Mesendoderm (in vitro differentiated cells): ENCODE results near the gene ZNF845.

ENCODE experiments used
- DNase-seq: peaks from one replicate; pipeline ENCODE4 v3.0.0; 2013
- H2AK5ac ChIP-seq: 2 replicates; pipeline ENCODE4 v1.6.1; 2013; ENCODE audit warnings: low read length, inconsistent platforms
- H2BK120ac ChIP-seq: 2 replicates; pipeline ENCODE4 v1.6.1; 2013; ENCODE audit warnings: low read depth, mild to moderate bottlenecking, low read length, moderate library complexity, mixed read lengths
- H2BK15ac ChIP-seq: replicated peaks from 2 replicates; pipeline ENCODE4 v1.6.1; 2013; ENCODE audit warnings: low read depth, mild to moderate bottlenecking, moderate library complexity
- H2BK5ac ChIP-seq: 2 replicates; pipeline ENCODE4 v1.6.1; 2013; ENCODE audit warnings: low read length, inconsistent platforms
- H3K18ac ChIP-seq: 2 replicates; pipeline ENCODE4 v1.6.1; 2013; ENCODE audit warnings: mild to moderate bottlenecking, low read length, mixed read lengths
- H3K23ac ChIP-seq: one replicate; pipeline ENCODE4 v1.6.1; 2013; ENCODE audit warnings: low read length
- H3K27ac ChIP-seq: 2 replicates; pipeline ENCODE4 v1.5.1; 2013; ENCODE audit warnings: low read depth, mild to moderate bottlenecking, inconsistent platforms, low read length, moderate library complexity
- H3K27me3 ChIP-seq: 2 replicates; pipeline ENCODE4 v1.6.1; 2013; ENCODE audit warnings: low read length, control low read depth, mild to moderate bottlenecking, inconsistent platforms; ENCODE audit not compliant: insufficient read depth, poor library complexity
- H3K36me3 ChIP-seq: 2 replicates; pipeline ENCODE4 v1.6.1; 2013; ENCODE audit warnings: low read length, inconsistent platforms; ENCODE audit not compliant: control insufficient read depth, insufficient read depth
- H3K4ac ChIP-seq: one replicate; pipeline ENCODE4 v1.6.1; 2013; ENCODE audit warnings: low read depth, mild to moderate bottlenecking, low read length, moderate library complexity
- H3K4me1 ChIP-seq: 2 replicates; pipeline ENCODE4 v1.6.1; 2013; ENCODE audit warnings: low read depth, low read length, inconsistent platforms; ENCODE audit not compliant: control insufficient read depth
- H3K4me2 ChIP-seq: 2 replicates; pipeline ENCODE4 v1.6.1; 2013; ENCODE audit warnings: low read length
- H3K4me3 ChIP-seq: 2 replicates; pipeline ENCODE4 v1.5.1; 2013; ENCODE audit warnings: mild to moderate bottlenecking, low read length
- H3K56ac ChIP-seq: one replicate; pipeline ENCODE4 v1.6.1; 2013; ENCODE audit warnings: low read length
- H3K79me1 ChIP-seq: 2 replicates; pipeline ENCODE4 v1.6.1; 2013; ENCODE audit warnings: low read length, inconsistent platforms
- H3K79me2 ChIP-seq: 2 replicates; pipeline ENCODE4 v1.6.1; 2013; ENCODE audit warnings: mild to moderate bottlenecking, low read length; ENCODE audit not compliant: control insufficient read depth, insufficient read depth
- H3K9ac ChIP-seq: 2 replicates; pipeline ENCODE4 v1.6.1; 2013; ENCODE audit warnings: low read length, inconsistent platforms
- H4K5ac ChIP-seq: one replicate; pipeline ENCODE4 v1.6.1; 2013; ENCODE audit warnings: low read length
- H4K8ac ChIP-seq: one replicate; pipeline ENCODE4 v1.6.1; 2013; ENCODE audit warnings: low read depth, mild to moderate bottlenecking, control low read depth, low read length, moderate library complexity
- WGBS: extraction: QIAGEN DNeasy Blood & Tissue Kit; methylation state at CpG from one replicate; pipeline ENCODE4 v1.1.7; 2013; ENCODE audit warnings: low lambda C conversion rate, missing lambda C conversion rate; ENCODE audit not compliant: insufficient coverage; ENCODE audit errors: extremely low coverage; 5-methylcytosine and 5-hydroxymethylcytosine counted together

Gene ZNF845

DNA sequence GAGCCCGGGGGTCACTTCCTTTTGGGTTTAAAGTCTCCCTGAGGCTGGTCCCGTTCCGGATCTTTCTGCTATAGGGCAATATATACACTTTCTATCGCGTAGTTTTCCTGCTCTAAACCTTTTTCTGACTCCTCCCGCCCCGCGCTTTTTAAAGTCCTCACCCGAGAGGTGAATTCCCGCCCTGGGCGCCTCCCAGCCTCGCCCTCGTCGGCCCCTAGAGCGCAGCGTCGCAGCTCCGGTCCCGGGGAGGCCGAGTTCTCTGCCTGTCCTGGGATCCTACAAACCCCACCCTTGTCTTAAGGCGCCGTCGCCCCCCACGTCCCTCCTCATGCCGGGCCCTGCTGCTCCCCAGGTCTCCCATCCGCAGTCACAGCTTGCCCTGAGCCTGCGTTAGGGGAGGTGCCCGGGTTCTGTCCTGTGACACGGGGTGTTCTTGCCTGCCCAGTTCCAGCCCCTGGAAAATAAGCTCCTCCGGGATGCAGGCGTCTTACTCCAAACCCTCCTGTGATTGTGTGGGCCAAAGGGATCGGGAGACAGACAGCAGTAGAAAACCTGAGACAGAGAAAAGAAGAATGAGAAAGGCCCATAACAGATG is 32.4 kb downstream of the ZNF845 start:
- no peak overlapping the region for H3K23ac ChIP-seq
- no CpG with 5 or more reads among the region's 32 CpGs for WGBS
- H3K4ac ChIP-seq: no peak overlapping the region

DNA sequence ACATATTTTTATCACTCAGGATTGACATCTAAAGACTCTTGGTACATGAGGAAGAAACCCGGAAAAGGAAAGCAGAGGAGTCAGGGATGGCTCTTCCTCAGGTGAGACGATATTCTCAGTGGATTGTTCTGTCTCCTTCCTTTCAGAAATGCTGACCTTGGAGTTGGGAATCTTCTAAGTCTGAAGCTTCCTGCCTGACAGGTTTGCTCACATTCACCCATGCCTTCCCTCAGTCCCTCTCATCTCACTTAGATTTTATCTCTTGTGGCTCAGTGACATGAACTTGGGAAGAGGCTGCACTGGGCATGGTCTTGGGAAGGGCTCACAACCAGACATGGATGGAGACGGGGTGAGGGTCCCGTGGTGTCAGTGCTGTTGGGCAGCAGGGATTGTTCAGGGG is 38.6 kb downstream of the ZNF845 start:
- Histone ChIP-seq H2AK5ac (no peak overlapping the region), H3K79me1 (peaks cover 2% of the 10 kb centered on the region), H4K5ac (no peak overlapping the region), H3K4ac (no peak overlapping the region), H2BK120ac (no peak overlapping the region), H3K4me3 (no peak overlapping the region), H3K27me3 (no peaks in the 10 kb centered on the region), H3K27ac (no peak overlapping the region), H3K9ac (no peak overlapping the region), H3K4me2 (no peak overlapping the region), H3K18ac (no peak overlapping the region), H3K4me1 (no peaks in the 10 kb centered on the region), H3K36me3 (no peaks in the 10 kb centered on the region), H3K23ac (no peak overlapping the region), H3K79me2 (peaks cover 3% of the 10 kb centered on the region), H4K8ac (no peak overlapping the region), H2BK5ac (no peak overlapping the region), H2BK15ac (no peak overlapping the region), H3K56ac (no peak overlapping the region)
- DNase-seq: no peak
- no CpG with 5 or more reads among the region's 4 CpGs for WGBS

More for the DNA sequence above, 32.4 kb downstream of the ZNF845 start:
- no peak overlapping the region for H3K18ac ChIP-seq
- no peak overlapping the region for H2BK5ac ChIP-seq
- peaks cover 3% of the 10 kb centered on the region for H3K79me2 ChIP-seq
- no peak for DNase-seq
- H3K4me2 ChIP-seq: peak overlapping the region; percentile 44
- peaks cover 2% of the 10 kb centered on the region for H3K79me1 ChIP-seq
- H3K56ac ChIP-seq: peak overlapping the region; percentile 85
- no peaks in the 10 kb centered on the region for H3K27me3 ChIP-seq
- peak overlapping the region; percentile 55 for H3K27ac ChIP-seq
- no peak overlapping the region for H4K8ac ChIP-seq
- H3K4me1 ChIP-seq: no peaks in the 10 kb centered on the region
- no peaks in the 10 kb centered on the region for H3K36me3 ChIP-seq
- H2BK15ac ChIP-seq: no peak overlapping the region
- H2AK5ac ChIP-seq: no peak overlapping the region
- no peak overlapping the region for H4K5ac ChIP-seq
- no peak overlapping the region for H2BK120ac ChIP-seq
- H3K4me3 ChIP-seq: peak overlapping the region; percentile 94
- peak overlapping the region; percentile 86 for H3K9ac ChIP-seq

DNA sequence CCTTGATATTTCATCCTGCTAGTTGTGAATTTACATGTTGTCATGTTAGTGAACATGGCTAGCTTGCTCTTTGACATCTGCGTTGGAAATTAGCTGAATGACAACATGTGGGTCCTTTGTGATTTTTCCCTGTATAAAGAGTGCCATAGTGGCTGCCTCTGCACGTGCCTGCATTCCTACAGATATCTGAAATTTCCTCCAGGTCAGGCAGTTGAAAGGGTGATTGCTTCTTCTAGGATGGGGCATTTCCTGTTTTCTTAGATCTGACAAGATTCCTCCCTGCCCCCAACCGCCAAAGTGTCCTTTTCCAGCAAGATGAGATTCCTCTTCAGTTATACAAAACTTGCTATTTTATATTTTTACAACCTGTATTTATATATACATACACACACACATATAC is 40.7 kb downstream of the ZNF845 start:
- H2AK5ac ChIP-seq: no peak overlapping the region
- no peak overlapping the region for H3K4me3 ChIP-seq
- no peaks in the 10 kb centered on the region for H3K4me1 ChIP-seq
- H3K56ac ChIP-seq: no peak overlapping the region
- no peak overlapping the region for H3K27ac ChIP-seq
- H3K79me1 ChIP-seq: no peaks in the 10 kb centered on the region
- no CpG with 5 or more reads among the region's 3 CpGs for WGBS
- H3K18ac ChIP-seq: no peak overlapping the region
- no peak overlapping the region for H3K4me2 ChIP-seq
- H3K23ac ChIP-seq: no peak overlapping the region
- no peak overlapping the region for H2BK15ac ChIP-seq
- peak; percentile 71 for DNase-seq
- H3K9ac ChIP-seq: no peak overlapping the region
- no peak overlapping the region for H2BK120ac ChIP-seq
- H3K27me3 ChIP-seq: no peaks in the 10 kb centered on the region
- H4K8ac ChIP-seq: no peak overlapping the region
- H4K5ac ChIP-seq: no peak overlapping the region
- peaks cover 2% of the 10 kb centered on the region for H3K36me3 ChIP-seq
- H2BK5ac ChIP-seq: no peak overlapping the region
- H3K4ac ChIP-seq: no peak overlapping the region
- H3K79me2 ChIP-seq: no peaks in the 10 kb centered on the region

DNA sequence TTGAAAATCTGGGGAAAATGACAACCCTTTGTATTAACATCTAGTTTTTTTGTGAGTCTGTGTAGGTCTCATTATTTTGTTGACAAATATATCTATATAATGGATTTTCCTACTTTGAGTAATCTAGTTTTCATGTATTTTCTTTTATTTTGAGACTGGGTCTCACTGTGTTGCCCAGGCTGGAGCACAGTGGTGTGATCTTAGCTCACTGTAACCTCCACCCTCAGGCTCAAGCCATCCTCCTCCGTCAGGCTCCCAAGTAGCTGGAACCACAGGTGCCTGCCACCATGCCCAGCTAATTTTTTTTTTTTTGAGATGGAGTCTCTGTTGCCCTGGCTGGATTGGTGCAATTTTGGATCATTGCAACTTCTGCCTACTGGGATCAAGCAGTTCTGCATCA is 41.2 kb downstream of the ZNF845 start:
- no peak overlapping the region for H4K5ac ChIP-seq
- no peak overlapping the region for H3K23ac ChIP-seq
- no peak overlapping the region for H4K8ac ChIP-seq
- H3K79me1 ChIP-seq: no peaks in the 10 kb centered on the region
- no peaks in the 10 kb centered on the region for H3K79me2 ChIP-seq
- H3K27me3 ChIP-seq: no peaks in the 10 kb centered on the region
- H3K18ac ChIP-seq: no peak overlapping the region
- no peak overlapping the region for H2BK15ac ChIP-seq
- H3K4me1 ChIP-seq: no peaks in the 10 kb centered on the region
- H3K9ac ChIP-seq: no peak overlapping the region
- H3K4me3 ChIP-seq: no peak overlapping the region
- H3K36me3 ChIP-seq: peaks cover 2% of the 10 kb centered on the region
- no peak overlapping the region for H3K56ac ChIP-seq
- H3K27ac ChIP-seq: no peak overlapping the region
- no peak for DNase-seq
- H2BK120ac ChIP-seq: no peak overlapping the region
- no peak overlapping the region for H3K4me2 ChIP-seq
- H2AK5ac ChIP-seq: no peak overlapping the region
- no peak overlapping the region for H2BK5ac ChIP-seq
- H3K4ac ChIP-seq: no peak overlapping the region
- no CpG with 5 or more reads among the region's 1 CpG for WGBS

DNA sequence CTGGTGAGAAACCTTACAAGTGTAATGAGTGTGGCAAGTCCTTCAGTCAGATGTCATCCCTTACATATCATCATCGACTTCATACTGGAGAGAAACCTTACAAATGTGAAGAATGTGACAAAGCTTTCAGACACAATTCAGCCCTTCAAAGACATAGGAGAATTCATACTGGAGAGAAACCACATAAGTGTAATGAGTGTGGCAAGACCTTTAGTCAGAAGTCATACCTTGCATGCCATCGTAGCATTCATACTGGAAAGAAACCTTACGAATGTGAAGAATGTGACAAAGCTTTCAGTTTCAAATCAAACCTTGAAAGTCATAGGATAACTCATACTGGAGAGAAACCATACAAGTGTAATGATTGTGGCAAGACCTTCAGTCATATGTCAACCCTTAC is 47.8 kb downstream of the ZNF845 start:
- Histone ChIP-seq H3K79me1 (no peaks in the 10 kb centered on the region), H2BK5ac (no peak overlapping the region), H3K18ac (no peak overlapping the region), H2BK120ac (no peak overlapping the region), H3K9ac (no peak overlapping the region), H3K27ac (no peak overlapping the region), H2BK15ac (no peak overlapping the region), H3K4ac (no peak overlapping the region), H4K8ac (no peak overlapping the region), H4K5ac (no peak overlapping the region), H2AK5ac (no peak overlapping the region), H3K56ac (no peak overlapping the region), H3K4me1 (no peaks in the 10 kb centered on the region), H3K23ac (no peak overlapping the region), H3K36me3 (peaks cover 5% of the 10 kb centered on the region), H3K27me3 (no peaks in the 10 kb centered on the region), H3K79me2 (no peaks in the 10 kb centered on the region), H3K4me3 (no peak overlapping the region), H3K4me2 (no peak overlapping the region)
- no peak for DNase-seq
- WGBS: no CpG with 5 or more reads among the region's 3 CpGs

DNA sequence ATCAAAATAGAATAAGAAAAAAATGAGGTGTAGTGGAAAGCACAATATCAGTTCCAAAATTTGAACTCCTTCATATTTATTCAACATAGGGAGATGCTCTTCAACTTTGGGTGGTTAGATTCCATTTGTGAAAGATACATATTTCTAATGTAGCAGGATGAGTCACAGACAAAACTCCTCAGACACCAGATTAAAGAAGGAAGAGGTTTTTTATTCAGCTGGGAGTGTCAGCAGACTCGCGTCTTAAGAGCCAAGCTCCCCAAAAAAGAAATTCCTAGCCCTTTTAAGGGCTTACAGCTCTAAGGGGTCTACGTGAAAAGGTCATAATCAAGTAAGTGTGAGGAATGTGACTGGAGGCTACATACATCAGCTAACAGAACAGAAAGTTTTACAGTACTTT is 54.6 kb downstream of the ZNF845 start:
- Histone ChIP-seq H2BK5ac (no peak overlapping the region), H3K79me1 (no peaks in the 10 kb centered on the region), H3K56ac (no peak overlapping the region), H3K79me2 (no peaks in the 10 kb centered on the region), H3K18ac (no peak overlapping the region), H3K36me3 (no peaks in the 10 kb centered on the region), H3K4me1 (no peaks in the 10 kb centered on the region), H2BK120ac (no peak overlapping the region), H3K4me2 (no peak overlapping the region), H4K8ac (no peak overlapping the region), H2BK15ac (no peak overlapping the region), H3K4ac (no peak overlapping the region), H4K5ac (no peak overlapping the region), H3K27me3 (no peaks in the 10 kb centered on the region), H3K23ac (no peak overlapping the region), H3K9ac (no peak overlapping the region), H2AK5ac (no peak overlapping the region), H3K27ac (no peak overlapping the region), H3K4me3 (no peak overlapping the region)
- WGBS: no CpG with 5 or more reads among the region's 3 CpGs
- DNase-seq: no peak
